SK-MEL-5 (cell line): ENCODE results near the gene TTC32. TPM values are rescaled to one million over a fixed set of nuclear protein-coding genes. Genes with fewer than 3 reads are reported as not detected.
A peak's percentile ranks its signal among the peaks of the same experiment; 100 is the strongest.
"Not testable (repeated sequence)": the region's sequence is repeated elsewhere in the genome, so short reads cannot be mapped to it uniquely, and the experiment has no call there.

ENCODE experiments used
- DNase-seq: peaks from one replicate; pipeline ENCODE4 v3.0.0-alpha.2; 2016; ENCODE audit warnings: low read depth, low spot score
- in situ Hi-C: cut with HindIII; loops from 2 replicates; pipeline ENCODE4 v1.10.0; 2016; ENCODE audit warnings: low sequenced_read_pairs, high pct_unique_total_duplicates, low pct_unique_long_range_greater_than_20kb
- total RNA-seq: library from RNA; depleted of rRNA; stranded (reverse); fragments of >200 nt; shearing (Covaris generic); gene quantifications from 2 replicates; pipeline ENCODE4 v1.2.3, GENCODE V29; 2014

TTC32 gene
- total RNA-seq, 1 experiment from 2014 or later = 12.2 TPM

- in situ Hi-C loops = no loop called here
- DNase-seq = no peak
These were observed 10.2 kb upstream of the TTC32 start for GRCh38 chr2:19911808-19912509.

DNA sequence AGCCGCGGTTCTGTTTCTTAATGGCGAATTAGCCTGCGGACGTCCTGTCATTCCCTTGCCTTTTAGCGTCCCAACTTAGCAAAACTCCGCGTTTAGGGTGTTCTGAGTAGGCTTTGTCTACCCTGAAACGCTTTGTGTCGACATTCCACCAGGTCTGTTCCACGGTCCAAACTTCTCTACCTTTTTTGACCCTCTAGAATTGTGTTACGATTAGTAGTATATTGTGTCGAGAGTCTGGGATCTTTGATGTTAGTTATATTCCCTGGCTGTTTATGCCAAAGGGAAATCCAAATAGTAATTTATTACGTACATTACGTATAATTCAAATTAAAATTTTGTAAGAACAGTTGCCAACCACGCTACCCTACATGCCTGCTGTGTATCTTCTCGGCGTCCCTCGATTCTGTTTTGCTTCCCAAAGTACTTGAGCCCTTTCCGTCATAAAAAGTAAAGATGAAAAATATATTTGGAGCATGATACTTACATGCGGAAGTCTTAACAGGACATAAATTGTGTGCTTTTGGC lies 495 bp upstream of the TTC32 start:
- in situ Hi-C loops = no loop called here
- peak; percentile 23 for DNase-seq

GRCh38 chr2:19900931-19901441 lies 797 bp downstream of the TTC32 start:
- in situ Hi-C loops = no loop called here
- peak; percentile 17 for DNase-seq

DNA sequence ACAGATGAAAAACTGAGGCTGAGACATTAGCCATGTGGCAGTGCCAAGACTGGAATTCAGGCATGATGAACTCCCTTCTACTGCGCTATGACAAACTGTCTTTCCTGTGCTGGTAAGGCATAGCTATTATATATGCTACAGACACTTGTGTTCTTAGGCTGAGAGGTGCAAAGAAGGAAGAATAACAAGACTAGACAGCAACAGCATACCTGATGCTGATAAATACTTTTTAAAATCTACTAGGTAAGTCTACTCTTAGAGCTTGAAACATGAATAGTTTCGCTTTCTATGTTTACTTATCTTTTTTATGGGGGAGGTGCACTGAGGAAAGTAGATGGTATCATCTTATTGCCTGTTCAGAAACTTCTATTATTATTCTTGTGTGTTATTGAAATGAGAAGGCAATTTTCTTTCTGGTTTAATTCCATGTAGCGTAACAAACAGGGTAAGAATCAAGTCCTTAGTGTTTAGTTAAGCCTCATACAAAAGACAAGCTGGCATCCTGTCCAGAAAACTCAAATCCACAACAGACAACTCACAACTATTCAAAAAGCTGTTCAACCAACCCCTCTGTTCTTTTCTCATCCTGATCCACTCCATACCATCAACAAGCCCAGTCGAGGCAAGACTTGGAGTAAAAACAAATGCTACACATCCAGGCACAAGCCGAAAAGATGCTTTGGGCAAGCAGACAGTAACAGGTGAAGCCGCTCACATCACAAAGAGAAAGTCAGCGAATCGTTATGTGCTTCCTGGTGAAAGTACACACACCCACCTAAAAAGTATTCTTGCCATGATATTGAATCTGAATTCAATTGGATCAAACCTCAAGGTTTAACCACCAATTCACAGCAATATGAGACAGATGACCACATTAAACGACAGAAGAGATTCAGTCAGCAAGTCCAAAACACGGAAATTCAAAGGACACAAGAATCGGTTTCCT lies 1.5 kb downstream of the TTC32 start:
- DNase-seq = no peak
- in situ Hi-C loops = no loop called here

GRCh38 chr2:19898592-19899329 lies 3.0 kb downstream of the TTC32 start:
- in situ Hi-C loops = no loop called here
- no peak for DNase-seq

- in situ Hi-C loops = no loop called here
- DNase-seq = no peak
These were observed 4.0 kb downstream of the TTC32 start for GRCh38 chr2:19897623-19898245.

- in situ Hi-C loops = no loop called here
- no peak for DNase-seq
These were observed 6.2 kb downstream of the TTC32 start for GRCh38 chr2:19895535-19895934.

DNA sequence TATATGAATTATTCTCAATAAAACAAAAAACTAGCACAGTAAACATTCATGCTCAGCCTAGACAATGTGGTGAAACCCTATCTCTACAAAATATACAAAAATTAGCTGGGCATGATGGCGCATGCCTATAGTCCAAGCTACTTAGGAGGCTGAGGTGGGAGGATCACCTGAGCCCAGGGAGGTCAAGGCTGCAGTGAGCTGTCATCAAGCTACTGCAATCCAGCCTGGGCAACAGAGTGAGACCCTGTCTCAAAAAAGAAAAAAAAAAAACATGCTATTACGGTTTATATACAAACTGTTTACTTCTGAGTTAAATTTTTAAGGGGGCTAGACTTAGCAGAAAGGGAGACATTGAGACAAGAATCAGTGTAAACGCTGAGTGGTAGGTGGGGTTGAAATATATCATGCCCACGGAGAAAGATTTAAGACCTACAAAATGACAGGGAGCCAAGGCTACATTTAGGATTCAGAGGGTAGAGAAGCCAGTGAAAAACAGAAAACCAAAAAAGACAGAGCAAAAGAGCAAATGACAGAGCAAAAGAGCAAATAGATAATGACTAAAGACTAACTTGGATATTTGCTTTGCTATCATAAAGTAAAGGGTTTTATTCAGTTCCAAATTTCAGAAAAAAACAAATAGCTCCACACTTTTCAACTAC lies 7.5 kb downstream of the TTC32 start:
- no peak for DNase-seq
- in situ Hi-C loops = no loop called here

- no peak for DNase-seq
- in situ Hi-C loops = no loop called here
These were observed 8.2 kb downstream of the TTC32 start for GRCh38 chr2:19893520-19894133.

DNA sequence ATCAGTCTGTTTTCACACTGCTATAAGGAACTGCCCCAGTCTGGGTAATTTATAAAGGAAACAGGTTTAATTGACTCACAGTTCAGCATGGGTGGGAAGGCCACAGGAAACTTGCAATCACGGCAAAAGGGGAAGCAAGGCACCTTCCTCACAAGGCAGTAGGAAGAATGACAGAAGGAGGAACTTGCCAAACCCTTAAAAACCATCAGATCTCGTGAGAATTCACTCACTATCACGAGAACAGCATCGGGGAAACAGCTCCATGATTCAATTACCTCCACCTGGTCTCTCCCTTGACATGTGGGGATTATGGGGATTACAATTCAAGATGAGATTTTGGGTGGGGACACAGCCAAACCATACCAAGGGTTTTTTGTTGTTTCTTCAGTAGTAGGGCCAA lies 9.8 kb downstream of the TTC32 start:
- DNase-seq, in situ Hi-C loops: not testable (repeated sequence)

- in situ Hi-C loops = no loop called here
- DNase-seq = no peak
These were observed 11.7 kb downstream of the TTC32 start for GRCh38 chr2:19890104-19890503.

GRCh38 chr2:19888831-19889230 lies 13.0 kb downstream of the TTC32 start:
- no peak for DNase-seq
- in situ Hi-C loops = no loop called here

DNA sequence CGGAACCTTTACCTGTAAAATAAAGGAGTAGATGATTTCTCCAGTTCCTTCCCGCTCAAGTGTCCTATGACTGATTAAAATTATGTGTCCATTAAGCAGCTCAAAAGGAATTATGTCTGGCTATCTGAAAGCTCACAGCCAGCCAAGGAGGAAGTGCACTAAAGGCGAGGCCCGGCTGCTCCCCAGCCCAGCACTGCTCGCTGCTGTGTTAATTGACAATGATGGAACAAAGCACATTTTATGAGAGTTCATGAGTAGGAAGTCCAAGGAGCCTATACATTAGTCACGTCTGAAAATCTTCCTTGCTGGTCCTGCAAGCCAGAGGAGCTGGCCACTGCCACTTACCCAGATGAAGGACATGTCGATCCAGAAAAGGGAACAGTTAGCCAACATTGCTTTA lies 14.3 kb downstream of the TTC32 start:
- no peak for DNase-seq
- in situ Hi-C loops = no loop called here

DNA sequence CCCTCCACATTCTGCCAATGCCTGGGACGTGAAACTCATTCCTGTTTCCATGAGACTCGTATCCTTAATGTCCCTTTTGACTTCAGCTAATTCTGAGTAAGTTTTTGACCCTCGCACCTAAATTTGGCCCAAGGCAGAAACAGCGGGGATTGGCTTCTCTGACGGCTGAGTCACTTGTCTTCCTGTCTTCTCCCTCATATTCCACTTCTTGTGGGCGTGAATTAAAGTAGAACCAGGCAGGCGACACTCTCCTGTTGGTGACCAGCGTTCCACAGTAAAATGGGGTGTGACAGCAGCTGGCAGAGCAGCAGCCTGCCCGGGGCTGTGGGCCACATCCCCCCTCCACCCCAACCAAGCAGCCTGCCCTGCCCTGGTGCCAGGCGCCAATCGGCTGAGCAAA lies 15.5 kb downstream of the TTC32 start:
- no peak for DNase-seq

DNA sequence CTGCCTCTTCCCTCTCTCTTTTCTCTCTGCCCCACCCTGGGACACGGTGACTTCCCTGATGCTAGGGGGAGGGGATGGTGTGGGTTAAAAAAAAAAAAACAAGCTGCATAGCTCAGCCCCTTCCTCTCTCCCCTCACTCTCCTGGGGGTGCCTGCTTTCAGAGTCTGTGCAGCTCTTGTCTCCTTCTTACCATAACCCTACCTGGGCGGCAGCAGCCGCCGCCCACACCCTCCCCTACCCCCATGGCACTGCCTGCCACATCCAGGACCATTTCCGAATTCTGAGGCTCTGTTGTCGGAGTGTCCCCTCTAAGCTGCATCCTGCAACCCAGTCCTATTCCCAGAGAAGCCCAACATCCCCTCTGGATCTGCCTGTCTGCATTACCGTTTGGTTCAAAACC lies 16.0 kb downstream of the TTC32 start:
- in situ Hi-C loops = no loop called here
- no peak for DNase-seq

More for the DNA sequence above, 15.5 kb downstream of the TTC32 start:
- in situ Hi-C loops = no loop called here

DNA sequence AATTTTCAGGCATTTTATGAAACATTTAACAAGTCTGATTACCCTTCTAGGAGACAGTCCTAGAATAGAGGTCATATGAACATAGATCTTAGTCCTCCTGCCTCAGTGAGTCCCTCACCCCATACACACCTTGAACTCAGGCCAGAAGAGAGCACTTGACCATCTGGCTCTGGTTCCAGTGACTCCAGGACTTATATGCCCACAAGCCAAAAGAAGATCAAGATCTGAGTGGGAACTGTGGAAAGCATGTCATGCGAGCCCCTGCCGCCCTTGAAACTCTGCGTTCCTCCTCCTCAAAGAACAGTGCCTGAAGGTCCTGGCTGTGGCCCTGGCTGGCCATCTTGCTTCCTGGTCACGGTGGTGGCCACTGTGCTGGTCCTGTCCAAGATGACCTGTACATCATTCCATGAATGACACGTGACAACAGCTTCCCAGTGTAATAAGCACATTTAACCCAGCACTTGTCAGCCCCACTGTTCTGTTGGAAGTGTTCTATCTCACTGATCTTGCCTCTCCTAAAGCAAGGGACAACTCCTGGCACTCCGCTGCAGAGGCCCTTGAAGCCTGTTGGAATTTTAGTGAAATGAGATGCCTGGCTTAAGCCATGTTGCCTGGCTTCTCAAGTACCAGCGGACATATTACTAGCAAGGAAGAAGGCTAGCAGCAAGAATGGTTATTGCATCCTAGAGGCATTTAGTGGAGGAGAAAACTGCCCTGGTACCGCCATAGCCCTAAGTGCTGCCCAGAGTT lies 17.6 kb downstream of the TTC32 start:
- no peak for DNase-seq
- in situ Hi-C loops = no loop called here
